PC-3 (cell line): ENCODE measurements around the gene FRMD4B. TPM values are rescaled to one million over a fixed set of nuclear protein-coding genes. Genes with fewer than 3 reads are reported as not detected.

Experiments
- ATAC-seq: fragments of 200-7000 bp; cut with Tn5 transposase; 2 replicates; pipeline ENCODE4 v1.9.1; 2020; ENCODE audit warnings: mild to moderate bottlenecking, moderate library complexity
- BruUV-seq: library from RNA; stranded (reverse); fragments of 400-500 nt; replicated peaks from 2 replicates; lab custom pipeline; 2021; lab: Mats Ljungman, UMichigan
- CTCF ChIA-PET: fragments of 300-600 bp; sonication (Branson Sonifier 250); formaldehyde crosslinking; loops from one replicate; lab custom pipeline; 2022; ENCODE audit warnings: antibody characterized with exemption; lab: Charles Lee
- POLR2A ChIA-PET: fragments of 300-600 bp; sonication (Branson Sonifier 250); formaldehyde crosslinking; loops from one replicate; lab custom pipeline; 2022; ENCODE audit warnings: antibody characterized with exemption; ENCODE audit not compliant: unreplicated experiment; lab: Charles Lee
- DNase-seq: peaks from one replicate; pipeline ENCODE4 v3.0.0-alpha.2; 2015
- H2AFZ ChIP-seq: fragments of 300-600 bp; sonication (generic); 2 replicates; pipeline ENCODE4 v1.6.0; 2016; ENCODE audit warnings: antibody characterized with exemption, low read length
- H3F3A ChIP-seq: fragments of 300-600 bp; sonication (generic); one replicate; pipeline ENCODE4 v1.6.0; 2017; ENCODE audit warnings: antibody characterized with exemption, low read length, control low read depth, mild to moderate bottlenecking; ENCODE audit not compliant: unreplicated experiment
- H3K27ac ChIP-seq: fragments of 300-600 bp; sonication (generic); 2 replicates; pipeline ENCODE4 v1.5.1; 2016; ENCODE audit warnings: mild to moderate bottlenecking, low read length
- H3K27me3 ChIP-seq: fragments of 300-600 bp; sonication (generic); 2 replicates; pipeline ENCODE4 v1.6.1; 2016; ENCODE audit warnings: low read length, mixed read lengths
- H3K36me3 ChIP-seq: fragments of 300-600 bp; sonication (generic); 2 replicates; pipeline ENCODE4 v1.6.1; 2016; ENCODE audit warnings: low read depth, mixed run types, low read length, mixed read lengths
- H3K4me1 ChIP-seq: fragments of 300-600 bp; sonication (generic); 2 replicates; pipeline ENCODE4 v1.5.1; 2016; ENCODE audit warnings: low read length; ENCODE audit not compliant: insufficient read depth
- H3K4me2 ChIP-seq: fragments of 300-600 bp; sonication (generic); 2 replicates; pipeline ENCODE4 v1.6.0; 2016; ENCODE audit warnings: low read length
- H3K4me3 ChIP-seq: fragments of 300-600 bp; sonication (generic); 2 replicates; pipeline ENCODE4 v1.5.1; 2016; ENCODE audit warnings: mild to moderate bottlenecking, low read length, mixed read lengths
- H3K79me2 ChIP-seq: fragments of 300-600 bp; sonication (generic); 2 replicates; pipeline ENCODE4 v1.6.1; 2017; ENCODE audit warnings: low read length, mixed read lengths
- H3K9ac ChIP-seq: fragments of 300-600 bp; sonication (generic); 2 replicates; pipeline ENCODE4 v1.6.0; 2016; ENCODE audit warnings: mild to moderate bottlenecking, low read length
- H3K9me2 ChIP-seq: fragments of 300-600 bp; sonication (generic); replicated peaks from 2 replicates; pipeline ENCODE4 v1.6.1; 2016; ENCODE audit warnings: mixed run types, low read length, mixed read lengths
- H3K9me3 ChIP-seq: fragments of 300-600 bp; sonication (generic); 2 replicates; pipeline ENCODE4 v1.6.1; 2016; ENCODE audit warnings: low read length, mixed read lengths
- H4K20me1 ChIP-seq: fragments of 300-600 bp; sonication (generic); 2 replicates; pipeline ENCODE4 v1.6.1; 2016; ENCODE audit warnings: low read length, mixed read lengths
- EZH2 ChIP-seq: fragments of 300-600 bp; sonication (generic); IDR thresholded peaks from one replicate; pipeline ENCODE4 v1.6.1; 2017; ENCODE audit warnings: antibody characterized with exemption, mild to moderate bottlenecking, low read length; ENCODE audit not compliant: unreplicated experiment
- EZH2phosphoT487 ChIP-seq: fragments of 300-600 bp; sonication (generic); IDR thresholded peaks from 2 replicates; pipeline ENCODE4 v1.6.1; 2018; ENCODE audit warnings: mild to moderate bottlenecking, antibody characterized with exemption, low read length, borderline replicate concordance
- intact Hi-C: fragments of 100-400 bp; cut with micrococcal nuclease; formaldehyde crosslinking; loops from 2 replicates; pipeline ENCODE4 v1.9.0; 2023
- total RNA-seq: library from RNA; depleted of rRNA; stranded (reverse); fragments of >200 nt; gene quantifications from 2 replicates; pipeline ENCODE4 v1.2.3, GENCODE V29; 2014
- TF ChIP-seq, protein P1 (sequence below): fragments of 300-600 bp; sonication (generic); conservative IDR thresholded peaks from 2 replicates; pipeline ENCODE4 v1.5.1; 2017; ENCODE audit warnings: antibody characterized with exemption, low read depth, mild to moderate bottlenecking, low read length

The FRMD4B gene
- total RNA-seq, 1 experiment from 2014 or later: 5.7 TPM

DNA sequence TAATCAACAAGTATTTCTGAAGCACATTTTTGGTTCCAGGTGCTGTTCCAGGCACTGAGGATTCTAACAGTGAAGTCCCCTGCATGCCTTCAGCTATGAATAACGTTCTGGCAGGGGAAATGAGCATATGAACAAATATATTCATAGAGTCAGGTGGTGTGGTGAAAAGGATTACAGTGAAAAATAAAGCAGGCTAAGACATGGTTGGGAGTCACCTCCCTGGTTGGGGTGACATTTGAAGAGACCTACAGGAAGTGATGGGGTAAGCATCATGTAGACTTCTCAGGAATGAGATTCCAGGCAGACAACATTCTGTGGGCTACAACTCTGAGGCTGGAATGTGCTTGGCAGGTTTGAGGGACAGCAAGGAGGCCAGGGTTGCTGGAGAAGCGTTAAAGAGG is 15.0 kb downstream of the FRMD4B start:
- TF ChIP-seq EZH2 (no peak), EZH2phosphoT487 (no peak)
- TF ChIP-seq, protein P1, sequence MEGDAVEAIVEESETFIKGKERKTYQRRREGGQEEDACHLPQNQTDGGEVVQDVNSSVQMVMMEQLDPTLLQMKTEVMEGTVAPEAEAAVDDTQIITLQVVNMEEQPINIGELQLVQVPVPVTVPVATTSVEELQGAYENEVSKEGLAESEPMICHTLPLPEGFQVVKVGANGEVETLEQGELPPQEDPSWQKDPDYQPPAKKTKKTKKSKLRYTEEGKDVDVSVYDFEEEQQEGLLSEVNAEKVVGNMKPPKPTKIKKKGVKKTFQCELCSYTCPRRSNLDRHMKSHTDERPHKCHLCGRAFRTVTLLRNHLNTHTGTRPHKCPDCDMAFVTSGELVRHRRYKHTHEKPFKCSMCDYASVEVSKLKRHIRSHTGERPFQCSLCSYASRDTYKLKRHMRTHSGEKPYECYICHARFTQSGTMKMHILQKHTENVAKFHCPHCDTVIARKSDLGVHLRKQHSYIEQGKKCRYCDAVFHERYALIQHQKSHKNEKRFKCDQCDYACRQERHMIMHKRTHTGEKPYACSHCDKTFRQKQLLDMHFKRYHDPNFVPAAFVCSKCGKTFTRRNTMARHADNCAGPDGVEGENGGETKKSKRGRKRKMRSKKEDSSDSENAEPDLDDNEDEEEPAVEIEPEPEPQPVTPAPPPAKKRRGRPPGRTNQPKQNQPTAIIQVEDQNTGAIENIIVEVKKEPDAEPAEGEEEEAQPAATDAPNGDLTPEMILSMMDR: no peak
- DNase-seq: no peak
- ChIA-PET POLR2A (no interaction called here), CTCF (no interaction called here)
- no peak overlapping the region for H3K9ac ChIP-seq
- BruUV-seq: no TSS peak
- no peaks in the 10 kb centered on the region for H4K20me1 ChIP-seq
- intact Hi-C loops: no loop called here
- H3K36me3 ChIP-seq: no peaks in the 10 kb centered on the region
- peaks cover 3% of the 10 kb centered on the region; the same call in 1 of the 2 replicates for H3K4me1 ChIP-seq
- no peaks in the 10 kb centered on the region for H3F3A ChIP-seq
- no peaks in the 10 kb centered on the region for H3K27me3 ChIP-seq
- no peak overlapping the region for H3K4me2 ChIP-seq
- no peak overlapping the region for H2AFZ ChIP-seq
- no peaks in the 10 kb centered on the region for H3K9me2 ChIP-seq
- H3K9me3 ChIP-seq: no peaks in the 10 kb centered on the region
- H3K79me2 ChIP-seq: no peaks in the 10 kb centered on the region
- ATAC-seq: peak; percentile 56; the same call in 1 of the 2 replicates
- H3K4me3 ChIP-seq: no peak overlapping the region
- H3K27ac ChIP-seq: no peak overlapping the region

DNA sequence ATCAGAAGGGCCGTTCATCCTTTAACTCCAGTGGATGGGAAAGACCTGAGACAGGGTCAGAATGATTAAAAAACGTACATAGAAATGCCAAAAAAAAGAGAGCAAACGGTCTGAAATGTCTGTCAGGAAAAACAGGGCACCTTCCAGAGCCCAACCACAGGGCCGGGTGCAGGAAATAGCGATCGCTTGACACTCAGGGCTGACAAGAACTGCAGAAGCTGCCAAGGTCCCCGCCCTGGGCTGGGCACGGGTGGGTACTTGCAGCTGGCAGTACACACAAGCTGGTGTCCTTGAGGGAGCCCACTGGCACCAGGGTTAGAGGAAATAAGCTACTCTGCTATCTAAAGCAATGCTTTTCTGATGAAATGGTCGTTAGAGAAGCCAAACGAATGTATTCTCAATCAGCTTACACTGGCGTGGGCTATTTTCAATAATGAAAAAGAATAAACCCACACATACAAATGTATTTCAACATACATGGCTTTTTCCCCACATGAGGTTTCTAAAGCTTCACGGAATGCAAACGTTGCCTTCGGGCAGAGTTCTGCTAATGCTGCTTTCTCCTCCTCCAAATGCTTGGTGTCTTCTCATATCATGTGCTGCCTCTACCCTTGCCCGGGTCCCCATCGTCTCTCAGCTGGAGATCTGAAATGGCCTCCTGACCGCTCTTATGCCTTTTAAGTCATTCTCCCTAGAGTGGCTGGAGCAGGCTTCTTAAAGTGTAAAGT is 15.6 kb downstream of the FRMD4B start:
- no peaks in the 10 kb centered on the region for H4K20me1 ChIP-seq
- intact Hi-C loops: no loop called here
- no peaks in the 10 kb centered on the region for H3K9me3 ChIP-seq
- H3K4me2 ChIP-seq: peak overlapping the region; percentile 60
- peaks cover 3% of the 10 kb centered on the region; the same call in 1 of the 2 replicates for H3K4me1 ChIP-seq
- ATAC-seq (peak; percentile 84), DNase-seq (peak; percentile 23)
- TF ChIP-seq, protein P1: no peak
- no peak for TF ChIP-seq EZH2
- TF ChIP-seq EZH2phosphoT487: no peak
- H3K4me3 ChIP-seq: peak overlapping the region; percentile 14; the same call in 1 of the 2 replicates
- H2AFZ ChIP-seq: peak overlapping the region; percentile 57
- ChIA-PET CTCF (no interaction called here), POLR2A (no interaction called here)
- no TSS peak for BruUV-seq
- no peaks in the 10 kb centered on the region for H3F3A ChIP-seq
- H3K79me2 ChIP-seq: no peaks in the 10 kb centered on the region
- H3K9ac ChIP-seq: no peak overlapping the region
- H3K36me3 ChIP-seq: no peaks in the 10 kb centered on the region
- H3K9me2 ChIP-seq: no peaks in the 10 kb centered on the region
- no peak overlapping the region for H3K27ac ChIP-seq
- H3K27me3 ChIP-seq: no peaks in the 10 kb centered on the region

DNA sequence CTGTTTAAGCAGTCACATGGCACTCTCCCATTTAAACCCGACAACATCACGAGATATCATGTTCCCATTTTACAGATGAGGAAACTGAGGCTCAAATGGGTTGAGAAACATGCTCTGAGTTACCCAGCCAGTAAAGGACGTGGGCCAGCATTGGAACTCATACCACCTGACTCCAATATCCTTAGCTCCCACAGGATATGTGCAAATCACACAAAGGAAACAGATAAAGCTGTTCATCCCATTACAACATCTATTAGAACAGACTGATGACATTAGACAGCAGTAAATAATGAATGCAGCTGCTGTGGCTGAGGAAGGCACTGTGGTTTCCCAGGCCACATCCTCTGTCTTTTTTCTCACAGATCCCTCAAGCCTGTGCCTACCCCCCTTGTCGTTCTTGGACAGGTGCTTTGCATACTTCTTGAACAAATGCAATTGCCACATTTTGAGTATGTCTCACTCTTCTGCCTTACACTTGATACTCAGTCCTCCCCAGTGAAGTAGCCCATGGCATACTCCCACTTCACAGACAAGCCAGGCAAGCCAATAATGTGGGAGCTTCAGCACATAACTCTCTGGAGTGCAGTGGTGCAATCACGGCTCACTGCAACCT is 17.7 kb downstream of the FRMD4B start:
- H3K27me3 ChIP-seq: no peaks in the 10 kb centered on the region
- ChIA-PET CTCF (no interaction called here), POLR2A (no interaction called here)
- intact Hi-C loops: no loop called here
- peaks cover 10% of the 10 kb centered on the region for H3K4me1 ChIP-seq
- no TSS peak for BruUV-seq
- no peak for DNase-seq
- H3F3A ChIP-seq: no peaks in the 10 kb centered on the region
- H3K79me2 ChIP-seq: no peaks in the 10 kb centered on the region
- TF ChIP-seq EZH2phosphoT487 (no peak), EZH2 (no peak)
- TF ChIP-seq, protein P1: no peak
- no peak overlapping the region for H3K27ac ChIP-seq
- ATAC-seq: no peak
- H3K9me2 ChIP-seq: no peaks in the 10 kb centered on the region
- no peak overlapping the region for H2AFZ ChIP-seq
- H4K20me1 ChIP-seq: no peaks in the 10 kb centered on the region
- H3K9me3 ChIP-seq: no peaks in the 10 kb centered on the region
- no peak overlapping the region for H3K9ac ChIP-seq
- H3K4me2 ChIP-seq: no peak overlapping the region
- H3K4me3 ChIP-seq: no peak overlapping the region
- H3K36me3 ChIP-seq: no peaks in the 10 kb centered on the region
